SU-DHL-6 (cell line): Measurements from ENCODE around the gene SRCAP.

ENCODE experiments used
- CTCF ChIP-seq: fragments of 200-600 bp; sonication (generic); IDR thresholded peaks from one replicate; pipeline ENCODE4 v1.5.1; 2017; ENCODE audit warnings: antibody characterized with exemption, mild to moderate bottlenecking, low read length, moderate library complexity; ENCODE audit not compliant: insufficient read depth, poor library complexity, severe bottlenecking
- EZH2phosphoT487 ChIP-seq: fragments of 200-600 bp; sonication (generic), shearing (Covaris generic); conservative IDR thresholded peaks from 2 replicates; pipeline ENCODE4 v1.6.1; 2018; ENCODE audit warnings: mild to moderate bottlenecking, antibody characterized with exemption, low read length, moderate library complexity, mixed read lengths

GRCh38 chr16:30669903-30670824, 28.8 kb upstream of the SRCAP start:
- no peak for TF ChIP-seq CTCF
- no peak for TF ChIP-seq EZH2phosphoT487
